GM19463 (cell line): ENCODE results near the gene RCCD1.

ENCODE experiments used
- ATAC-seq: cut with Tn5 transposase; IDR thresholded peaks from one replicate; pipeline ENCODE4 v1.9.1; 2021; ENCODE audit warnings: mild to moderate bottlenecking, moderate library complexity; ENCODE audit not compliant: unreplicated experiment

RCCD1 gene

DNA sequence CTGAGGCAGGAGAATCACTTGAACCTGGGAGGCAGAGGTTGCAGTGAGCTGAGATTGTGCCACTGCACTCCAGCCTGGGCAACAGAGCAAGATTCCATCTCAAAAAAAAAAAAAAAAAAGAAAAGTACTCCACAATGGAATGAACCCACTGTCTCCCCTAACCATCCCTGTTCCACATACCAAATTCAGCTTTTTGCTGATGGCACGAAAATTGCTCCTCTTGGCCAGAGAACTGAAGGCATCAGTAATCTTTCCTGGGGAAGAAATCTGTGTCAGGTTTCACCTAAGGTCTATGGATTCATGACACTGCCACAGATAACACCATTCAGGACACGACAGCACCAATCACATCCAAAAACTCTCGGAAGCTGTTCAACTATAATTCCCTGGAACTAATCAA lies 46.5 kb downstream of the RCCD1 start:
- no peak for ATAC-seq

DNA sequence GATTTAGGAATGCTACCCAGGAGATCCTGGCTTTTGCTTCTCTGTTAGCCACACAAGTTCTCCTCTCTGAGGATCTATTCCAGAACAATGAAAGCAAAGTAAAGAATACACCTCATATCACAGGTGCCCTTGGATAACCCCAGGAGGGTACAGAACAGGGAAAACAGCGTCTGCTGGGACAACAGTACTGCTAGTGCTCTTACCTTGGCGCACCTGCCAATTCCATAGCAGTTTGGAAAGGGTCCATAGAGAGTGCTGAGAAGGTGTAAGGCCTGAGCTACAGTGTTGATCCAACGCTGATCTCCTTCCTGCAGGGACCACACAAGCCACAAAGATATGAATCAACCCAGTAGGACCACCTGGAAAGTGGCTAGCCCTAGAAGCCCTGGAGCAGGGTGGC lies 52.6 kb downstream of the RCCD1 start:
- no peak for ATAC-seq
